GM19043 (cell line): ENCODE measurements around the gene FEZF1.

Experiments used
- ATAC-seq: cut with Tn5 transposase; IDR thresholded peaks from one replicate; pipeline ENCODE4 v1.9.1; 2021; ENCODE audit warnings: low read depth; ENCODE audit not compliant: unreplicated experiment

The FEZF1 gene

DNA sequence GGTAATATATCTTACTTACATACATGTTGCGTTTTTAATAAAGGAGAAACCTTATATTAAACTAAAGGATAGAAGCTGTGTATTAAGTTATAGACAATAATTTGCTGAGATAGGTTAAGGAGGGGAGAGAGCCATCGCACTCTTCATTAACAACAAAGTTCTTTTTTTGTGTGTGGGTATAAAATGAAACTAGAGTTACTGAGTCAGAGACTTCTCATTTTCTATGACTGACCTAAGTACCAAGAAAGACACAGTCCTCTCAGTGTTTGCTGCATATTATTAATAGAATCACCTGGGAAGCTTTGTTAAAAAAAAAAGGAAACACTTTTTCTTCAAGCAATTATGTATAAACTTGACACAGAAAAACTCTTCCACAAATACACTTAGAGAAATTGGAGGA lies 31.4 kb downstream of the FEZF1 start:
- no peak for ATAC-seq

DNA sequence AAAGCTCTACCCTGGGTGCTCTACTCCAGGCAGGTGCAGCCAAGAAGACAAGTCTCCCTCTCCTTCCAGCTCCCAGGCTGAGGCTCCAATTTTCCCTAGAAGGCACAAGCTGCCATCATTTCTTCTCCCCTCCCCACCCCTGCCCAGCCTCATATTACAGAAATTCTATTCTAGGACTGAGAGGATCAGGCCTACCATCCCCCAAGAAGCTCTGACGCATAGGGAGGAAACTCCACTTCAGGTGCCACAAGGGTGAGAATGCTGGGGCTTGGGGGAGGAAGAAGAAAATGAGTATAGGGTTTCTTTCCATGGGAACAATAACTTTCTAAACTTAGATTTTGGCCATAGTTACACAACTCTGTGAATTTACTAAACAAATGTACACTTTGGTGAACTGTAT lies 35.3 kb downstream of the FEZF1 start:
- ATAC-seq: no peak

DNA sequence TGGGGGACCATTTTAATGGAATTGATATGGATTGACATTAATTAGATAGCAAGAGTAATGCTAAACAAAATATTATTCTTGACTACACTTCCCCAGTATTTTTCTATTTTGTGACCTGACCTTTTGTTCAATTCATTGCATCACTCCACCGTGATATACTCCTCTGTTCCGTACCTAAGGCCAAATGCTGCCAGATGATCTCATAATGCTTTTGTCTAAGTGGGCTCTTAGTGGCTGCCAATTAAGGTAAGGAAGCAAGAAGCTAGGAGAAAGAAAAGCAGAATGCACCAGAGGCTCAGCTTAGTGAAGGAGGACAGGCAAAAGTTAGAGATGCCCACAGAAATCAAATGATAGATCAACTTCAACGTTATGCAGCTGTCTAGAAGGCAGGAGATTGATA lies 36.4 kb downstream of the FEZF1 start:
- ATAC-seq: no peak

DNA sequence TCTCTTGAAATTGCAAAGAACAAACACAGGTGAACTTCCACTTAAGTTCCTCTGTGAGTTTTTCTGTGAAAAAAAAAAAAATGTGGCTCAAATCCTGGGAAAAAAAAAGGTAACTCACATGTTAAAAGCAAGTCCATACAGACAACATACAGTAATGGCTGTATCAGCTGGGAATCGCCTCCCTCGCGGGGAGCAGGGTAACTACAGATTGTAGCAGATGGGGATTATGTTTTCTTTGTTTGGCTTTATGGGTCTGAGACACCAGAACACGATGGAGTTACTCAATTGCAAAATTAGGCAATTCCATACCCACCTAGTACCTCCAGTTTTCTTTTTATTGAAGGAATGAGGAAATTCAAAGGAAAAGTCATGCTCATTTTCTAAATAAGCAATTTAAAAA lies 42.3 kb downstream of the FEZF1 start:
- ATAC-seq: no peak

DNA sequence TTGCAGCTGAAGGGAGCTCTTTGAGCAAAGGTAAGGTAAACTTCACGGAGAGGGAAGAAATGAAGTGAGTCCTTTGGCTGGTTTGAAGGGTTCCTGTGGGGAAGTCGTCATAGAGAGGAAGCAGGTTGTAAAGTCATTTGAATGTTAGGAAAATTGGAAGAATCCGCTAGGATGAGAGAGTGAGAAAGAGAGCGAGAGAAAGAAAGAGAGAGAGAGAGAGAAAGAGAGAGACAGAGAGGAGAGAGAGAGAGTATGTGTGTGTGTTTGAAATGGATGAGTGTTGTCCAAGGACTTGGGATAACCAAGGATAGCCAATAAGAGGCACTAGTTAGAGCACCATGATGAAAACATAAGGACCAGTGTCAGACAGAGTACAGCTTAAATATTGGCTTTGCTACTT lies 43.1 kb downstream of the FEZF1 start:
- no peak for ATAC-seq

DNA sequence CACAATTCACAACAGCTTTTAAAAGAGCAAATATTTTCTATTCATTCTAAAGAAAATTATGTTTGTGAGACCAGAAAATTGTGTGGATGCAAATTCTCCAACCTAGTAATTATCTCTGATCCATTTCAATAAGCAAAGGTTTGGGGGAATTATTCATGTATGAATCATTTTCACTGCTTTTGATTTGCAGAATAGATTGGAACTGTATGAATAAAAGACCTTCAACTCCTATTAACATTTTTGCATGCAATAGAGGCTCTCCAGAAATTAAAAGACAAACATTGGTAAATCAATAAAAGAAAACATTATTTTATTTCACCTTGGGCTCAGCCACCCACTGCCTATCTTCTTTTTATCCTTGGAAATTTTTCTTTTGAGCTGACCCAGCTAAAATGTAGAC lies 43.5 kb downstream of the FEZF1 start:
- no peak for ATAC-seq

DNA sequence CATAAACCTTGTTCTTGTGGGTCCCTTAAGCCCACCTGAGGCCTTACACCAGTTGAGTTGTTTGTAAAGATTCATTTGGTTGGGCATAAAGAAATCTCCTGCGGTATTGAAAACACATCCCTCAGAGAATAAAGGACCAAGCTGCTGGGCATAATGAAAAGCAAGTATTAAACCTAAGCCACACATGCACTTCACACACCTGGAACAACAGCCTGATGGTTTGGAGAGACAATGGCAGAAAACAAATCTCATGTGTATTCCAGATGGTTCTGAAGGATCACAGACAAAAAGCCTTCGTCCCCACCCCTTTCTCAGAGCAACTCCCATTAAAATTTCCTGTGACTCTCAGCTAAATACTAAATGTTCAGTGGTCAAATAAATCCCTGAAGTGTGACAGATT lies 44.2 kb downstream of the FEZF1 start:
- ATAC-seq: no peak

DNA sequence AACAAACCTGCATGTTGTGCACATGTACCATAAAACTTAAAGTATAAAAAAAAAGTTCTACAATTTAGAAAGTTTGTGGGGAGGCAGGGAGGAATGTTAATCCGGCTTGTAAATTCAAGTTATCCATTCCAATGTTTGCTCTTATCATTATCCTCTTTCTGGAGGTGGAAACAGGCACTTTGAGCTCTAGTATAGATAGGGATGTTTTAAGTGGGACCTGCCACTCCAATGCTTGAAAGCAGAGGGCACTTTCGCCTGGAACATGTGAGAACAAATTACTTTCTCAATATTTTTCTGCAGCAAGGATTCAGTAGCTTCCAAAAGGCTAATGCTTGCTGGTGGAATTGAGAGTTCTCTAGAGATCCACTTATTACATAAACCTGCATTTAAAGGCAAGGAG lies 45.6 kb downstream of the FEZF1 start:
- ATAC-seq: no peak

DNA sequence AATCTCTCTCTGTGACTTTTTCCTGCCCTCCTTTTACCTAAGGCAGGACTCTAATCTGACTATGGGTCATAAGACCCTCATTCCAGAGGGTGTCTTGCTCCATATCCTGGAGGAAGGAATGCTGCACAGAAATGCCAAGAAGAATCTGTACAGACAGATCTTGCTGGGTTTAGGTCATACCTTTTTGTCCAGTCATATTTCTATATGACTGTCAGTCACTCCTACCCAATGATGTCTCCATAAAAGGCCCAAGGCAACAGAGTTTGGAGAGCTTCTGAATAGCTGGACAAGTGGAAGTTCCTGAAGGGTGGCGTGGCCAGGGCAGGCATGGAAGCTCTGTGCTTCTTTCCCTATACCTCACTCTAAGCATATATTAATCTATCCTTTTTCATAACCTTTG lies 47.5 kb downstream of the FEZF1 start:
- ATAC-seq: no peak

DNA sequence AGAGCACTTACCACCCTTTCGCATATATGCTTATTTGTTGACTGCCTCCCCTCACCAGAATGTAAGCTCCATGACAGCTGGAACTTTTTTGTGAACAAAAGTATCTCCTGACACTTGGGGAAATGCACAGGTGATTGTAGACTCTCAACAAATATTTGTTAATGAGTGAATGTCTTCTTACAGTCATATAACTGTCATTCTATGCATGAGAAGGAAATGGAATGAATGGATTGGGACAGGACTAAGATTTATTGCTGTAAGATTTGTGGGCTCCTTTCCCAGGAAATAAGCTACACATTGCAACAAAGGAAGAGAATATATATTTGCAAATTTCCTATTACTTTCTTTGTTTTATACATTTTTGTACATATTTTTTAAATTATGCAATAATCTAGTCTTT lies 48.5 kb downstream of the FEZF1 start:
- no peak for ATAC-seq

DNA sequence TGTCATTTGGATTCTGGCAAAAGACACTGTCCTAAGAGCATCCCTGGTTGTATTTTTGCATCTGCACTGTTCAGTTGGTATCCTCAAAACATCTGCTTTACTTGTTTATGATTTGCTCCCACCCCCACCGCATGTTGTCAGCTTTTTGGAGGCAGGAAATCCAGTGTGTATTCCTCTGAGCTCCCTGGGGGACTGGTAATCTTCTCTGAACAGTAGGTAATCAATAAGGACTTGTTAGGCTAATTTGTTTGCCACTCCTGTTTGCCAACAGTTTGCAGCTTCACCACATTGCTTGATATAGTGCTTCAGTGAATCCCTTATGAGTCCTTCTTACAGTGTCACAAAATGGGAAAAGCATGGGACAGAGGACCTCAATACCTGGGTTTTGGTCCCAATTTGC lies 49.1 kb downstream of the FEZF1 start:
- no peak for ATAC-seq
